Neural progenitor cell (in vitro differentiated cells): ENCODE data around the gene GADD45B.

Source experiments
- CTCF ChIP-seq: fragments of 200-600 bp; sonication (generic); IDR thresholded peaks from 2 replicates; pipeline ENCODE4 v1.5.1; 2017; ENCODE audit warnings: antibody characterized with exemption, mild to moderate bottlenecking
- EZH2 ChIP-seq: fragments of 200-600 bp; sonication (generic); IDR thresholded peaks from 2 replicates; pipeline ENCODE4 v1.6.1; 2017; ENCODE audit warnings: antibody characterized with exemption, mild to moderate bottlenecking, moderate library complexity
- EZH2phosphoT487 ChIP-seq: fragments of 200-600 bp; sonication (generic); IDR thresholded peaks from 2 replicates; pipeline ENCODE4 v1.6.1; 2017; ENCODE audit warnings: antibody characterized with exemption

- TF ChIP-seq CTCF (no peak), EZH2phosphoT487 (no peak), EZH2 (no peak)
These were observed 7.3 kb upstream of the GADD45B start for GRCh38 chr19:2468596-2468995.
